HFF-Myc (cell line): ENCODE results near the gene AURKB.
"Not testable (repeated sequence)": the region's sequence is repeated elsewhere in the genome, so short reads cannot be mapped to it uniquely, and the experiment has no call there.

ENCODE experiments used
- DNase-seq: peaks from one replicate; pipeline ENCODE4 v3.0.0-alpha.2; 2011; ENCODE audit warnings: low read depth; ENCODE audit errors: extremely low read depth
- H3K4me3 ChIP-seq: replicated peaks from 2 replicates; pipeline ENCODE4 v1.5.1; 2011; ENCODE audit warnings: low read depth, mild to moderate bottlenecking, control low read depth, low read length
- CTCF ChIP-seq: IDR thresholded peaks from 2 replicates; pipeline ENCODE4 v1.5.1; 2012; ENCODE audit warnings: mild to moderate bottlenecking, low read depth, low read length, control low read depth; ENCODE audit errors: missing control alignments

The AURKB gene

GRCh38 chr17:8224891-8225812 is 14.8 kb upstream of the AURKB start:
- DNase-seq: no peak
- TF ChIP-seq CTCF: no peak
- no peak overlapping the region for H3K4me3 ChIP-seq

- peak; percentile 6 for TF ChIP-seq CTCF
- no peak for DNase-seq
- H3K4me3 ChIP-seq: peak overlapping the region; percentile 65
These were observed 13.2 kb upstream of the AURKB start for GRCh38 chr17:8223356-8224126.

GRCh38 chr17:8222630-8223355 is 12.4 kb upstream of the AURKB start:
- peak overlapping the region; percentile 65 for H3K4me3 ChIP-seq
- DNase-seq: peak; percentile 92
- no peak for TF ChIP-seq CTCF

GRCh38 chr17:8222380-8222629 is 11.9 kb upstream of the AURKB start:
- peak overlapping the region; percentile 65 for H3K4me3 ChIP-seq
- DNase-seq: no peak
- TF ChIP-seq CTCF: no peak

DNA sequence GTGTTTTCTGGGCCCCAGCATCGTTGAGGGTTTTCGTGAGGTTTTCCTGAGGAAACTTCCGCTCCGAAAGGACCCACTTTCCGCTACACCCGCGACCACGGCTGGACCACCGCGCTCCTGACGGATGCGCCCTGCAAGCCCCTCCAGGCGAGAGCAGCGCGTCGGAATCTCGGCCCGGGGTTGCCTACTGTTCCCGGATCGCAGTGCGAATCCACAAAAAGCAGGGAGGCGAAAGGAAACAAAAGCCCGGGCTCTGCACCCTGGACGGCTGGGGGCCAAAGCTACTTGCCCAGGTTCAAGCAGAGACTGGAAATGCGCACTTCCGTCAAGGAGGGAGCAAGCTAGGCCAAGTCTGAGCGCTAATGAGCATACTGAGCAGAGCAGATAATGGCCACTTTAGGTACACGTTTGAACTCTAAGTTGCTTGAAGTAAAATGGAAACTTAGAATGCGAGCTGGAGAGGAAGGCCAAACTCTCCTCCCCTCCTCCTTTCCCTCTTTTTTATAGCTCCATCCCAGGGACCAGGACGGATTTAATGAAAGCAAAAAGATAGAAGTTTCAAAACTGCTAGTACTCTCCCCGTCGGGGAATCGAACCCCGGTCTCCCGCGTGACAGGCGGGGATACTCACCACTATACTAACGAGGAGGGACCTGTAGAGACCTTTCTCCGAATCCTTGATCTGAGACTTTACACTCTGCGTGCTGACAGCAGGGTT is 11.4 kb upstream of the AURKB start:
- peak; percentile 87 for DNase-seq
- TF ChIP-seq CTCF: no peak
- peak overlapping the region; percentile 65 for H3K4me3 ChIP-seq

DNA sequence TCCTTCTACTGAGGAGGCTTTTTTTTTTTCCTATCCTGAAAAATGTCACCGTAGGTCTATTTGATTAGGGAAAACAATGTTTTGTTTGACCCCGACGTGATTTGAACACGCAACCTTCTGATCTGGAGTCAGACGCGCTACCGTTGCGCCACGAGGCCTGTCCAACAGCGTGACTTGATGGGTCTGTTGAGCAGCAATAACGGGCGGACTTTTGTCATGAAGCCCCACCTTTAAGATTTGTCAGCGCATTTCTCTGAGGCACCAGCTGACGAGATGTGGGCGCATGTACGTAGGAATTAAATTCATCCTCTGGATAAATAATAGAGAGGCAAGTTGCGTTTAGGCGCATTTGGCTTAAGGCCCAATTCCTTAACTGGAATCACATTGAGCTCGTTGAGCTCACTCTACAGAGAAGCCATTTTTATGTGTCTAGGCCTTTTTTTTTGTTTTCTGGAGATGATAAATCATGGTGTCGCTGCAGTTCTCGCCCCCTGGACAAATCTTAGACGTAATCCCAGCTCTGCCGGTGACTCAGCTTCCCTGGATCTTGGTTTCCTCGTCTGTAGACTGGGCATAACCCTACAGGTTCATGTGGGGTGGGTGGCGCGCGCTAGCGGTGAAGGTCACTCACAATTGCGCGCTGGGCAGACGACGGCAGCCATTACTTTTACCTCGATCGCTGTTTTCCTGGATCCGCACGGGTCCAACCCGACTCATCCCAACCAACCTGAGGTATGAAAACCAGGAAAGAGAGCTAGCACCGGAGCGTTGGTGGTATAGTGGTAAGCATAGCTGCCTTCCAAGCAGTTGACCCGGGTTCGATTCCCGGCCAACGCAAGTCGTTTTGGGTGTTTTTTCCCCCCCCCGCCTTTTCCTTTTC is 10.6 kb upstream of the AURKB start:
- DNase-seq: peak; percentile 83
- peak overlapping the region; percentile 65 for H3K4me3 ChIP-seq
- no peak for TF ChIP-seq CTCF

GRCh38 chr17:8214000-8214399 is 3.6 kb upstream of the AURKB start:
- DNase-seq, H3K4me3 ChIP-seq: not testable (repeated sequence)
